Lower leg skin (tissue), 3 donors: Measurements from ENCODE around the gene PLXNA1.

Experiments used
- POLR2A ChIP-seq, 2 donors: fragments of 450-650 bp; IDR thresholded peaks; one replicate each; pipeline ENCODE4 v1.6.1; 2016 to 2017; ENCODE audit warnings: antibody characterized with exemption in 2 of 2, mild to moderate bottlenecking in 1 of 2, moderate library complexity in 1 of 2
- TF ChIP-seq, protein P1 (sequence below), 3 donors: fragments of 450-650 bp; IDR thresholded peaks; one replicate each; pipeline ENCODE4 v1.5.1; 2016; ENCODE audit warnings: antibody characterized with exemption in 3 of 3, mild to moderate bottlenecking in 3 of 3, moderate library complexity in 2 of 3

- no peak for TF ChIP-seq POLR2A (IDR thresholded peaks at IDR 0.05)
- TF ChIP-seq, protein P1, sequence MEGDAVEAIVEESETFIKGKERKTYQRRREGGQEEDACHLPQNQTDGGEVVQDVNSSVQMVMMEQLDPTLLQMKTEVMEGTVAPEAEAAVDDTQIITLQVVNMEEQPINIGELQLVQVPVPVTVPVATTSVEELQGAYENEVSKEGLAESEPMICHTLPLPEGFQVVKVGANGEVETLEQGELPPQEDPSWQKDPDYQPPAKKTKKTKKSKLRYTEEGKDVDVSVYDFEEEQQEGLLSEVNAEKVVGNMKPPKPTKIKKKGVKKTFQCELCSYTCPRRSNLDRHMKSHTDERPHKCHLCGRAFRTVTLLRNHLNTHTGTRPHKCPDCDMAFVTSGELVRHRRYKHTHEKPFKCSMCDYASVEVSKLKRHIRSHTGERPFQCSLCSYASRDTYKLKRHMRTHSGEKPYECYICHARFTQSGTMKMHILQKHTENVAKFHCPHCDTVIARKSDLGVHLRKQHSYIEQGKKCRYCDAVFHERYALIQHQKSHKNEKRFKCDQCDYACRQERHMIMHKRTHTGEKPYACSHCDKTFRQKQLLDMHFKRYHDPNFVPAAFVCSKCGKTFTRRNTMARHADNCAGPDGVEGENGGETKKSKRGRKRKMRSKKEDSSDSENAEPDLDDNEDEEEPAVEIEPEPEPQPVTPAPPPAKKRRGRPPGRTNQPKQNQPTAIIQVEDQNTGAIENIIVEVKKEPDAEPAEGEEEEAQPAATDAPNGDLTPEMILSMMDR (IDR thresholded peaks at IDR 0.05): no peak
Observed at GRCh38 chr3:126993436-126993835, 10.5 kb downstream of the PLXNA1 start.
